DND-41 (cell line): ENCODE data around the gene FBLIM1.

Experiments used
- ATAC-seq: fragments of 200-7000 bp; cut with Tn5 transposase; 3 replicates; pipeline ENCODE4 v1.9.1; 2021; ENCODE audit warnings: low read depth; ENCODE audit not compliant: insufficient read depth
- DNase-seq: peaks from one replicate; pipeline ENCODE4 v3.0.0-alpha.2; 2020
- H2AFZ ChIP-seq: 2 replicates; pipeline ENCODE4 v1.6.0; 2012; ENCODE audit warnings: low read depth, low read length
- H3K27ac ChIP-seq: 2 replicates; pipeline ENCODE4 v1.5.1; 2012; ENCODE audit warnings: low read length, inconsistent platforms
- H3K27me3 ChIP-seq: fragments of 200-600 bp; sonication (generic); 2 replicates; pipeline ENCODE4 v1.6.0; 2012; ENCODE audit warnings: low read length, mild to moderate bottlenecking, inconsistent platforms; ENCODE audit not compliant: insufficient read depth, poor library complexity
- H3K36me3 ChIP-seq: 2 replicates; pipeline ENCODE4 v1.5.1; 2012; ENCODE audit warnings: low read length, inconsistent platforms; ENCODE audit not compliant: insufficient read depth
- H3K4me1 ChIP-seq: 2 replicates; pipeline ENCODE4 v1.5.1; 2012; ENCODE audit warnings: mild to moderate bottlenecking, low read length; ENCODE audit not compliant: insufficient read depth
- H3K4me2 ChIP-seq: 2 replicates; pipeline ENCODE4 v1.6.0; 2012; ENCODE audit warnings: mild to moderate bottlenecking, moderate library complexity, low read length, inconsistent platforms; ENCODE audit not compliant: insufficient read depth
- H3K4me3 ChIP-seq, 2 experiments: fragments of 200-600 bp in 1 of 2; shearing (Covaris generic) in 1 of 2; 2 replicates each; pipeline ENCODE4 v1.5.1; 2012 to 2016; ENCODE audit warnings: inconsistent platforms in 2 of 2, low read length in 2 of 2, mild to moderate bottlenecking in 2 of 2, low read depth in 1 of 2, moderate library complexity in 1 of 2
- H3K79me2 ChIP-seq: 2 replicates; pipeline ENCODE4 v1.6.0; 2012; ENCODE audit warnings: low read length, inconsistent platforms; ENCODE audit not compliant: insufficient read depth
- H3K9ac ChIP-seq: 2 replicates; pipeline ENCODE4 v1.6.0; 2012; ENCODE audit warnings: low read depth, mild to moderate bottlenecking, inconsistent platforms, low read length, moderate library complexity
- H3K9me3 ChIP-seq: 2 replicates; pipeline ENCODE4 v1.5.1; 2012; ENCODE audit warnings: low read length, moderate library complexity, mild to moderate bottlenecking, inconsistent platforms; ENCODE audit not compliant: insufficient read depth, severe bottlenecking
- H4K20me1 ChIP-seq: 2 replicates; pipeline ENCODE4 v1.6.0; 2012; ENCODE audit warnings: low read length; ENCODE audit not compliant: insufficient read depth
- EZH2 ChIP-seq: IDR thresholded peaks from 3 replicates; pipeline ENCODE4 v1.6.1; 2012; ENCODE audit warnings: borderline replicate concordance, low read depth, mild to moderate bottlenecking, moderate library complexity, low read length, inconsistent platforms; ENCODE audit not compliant: severe bottlenecking
- TF ChIP-seq, protein P1 (sequence below): IDR thresholded peaks from 2 replicates; pipeline ENCODE4 v1.5.1; 2012; ENCODE audit warnings: borderline replicate concordance, low read length, moderate library complexity, mild to moderate bottlenecking; ENCODE audit not compliant: poor library complexity, severe bottlenecking; ENCODE audit errors: extremely low read depth

Gene FBLIM1

DNA sequence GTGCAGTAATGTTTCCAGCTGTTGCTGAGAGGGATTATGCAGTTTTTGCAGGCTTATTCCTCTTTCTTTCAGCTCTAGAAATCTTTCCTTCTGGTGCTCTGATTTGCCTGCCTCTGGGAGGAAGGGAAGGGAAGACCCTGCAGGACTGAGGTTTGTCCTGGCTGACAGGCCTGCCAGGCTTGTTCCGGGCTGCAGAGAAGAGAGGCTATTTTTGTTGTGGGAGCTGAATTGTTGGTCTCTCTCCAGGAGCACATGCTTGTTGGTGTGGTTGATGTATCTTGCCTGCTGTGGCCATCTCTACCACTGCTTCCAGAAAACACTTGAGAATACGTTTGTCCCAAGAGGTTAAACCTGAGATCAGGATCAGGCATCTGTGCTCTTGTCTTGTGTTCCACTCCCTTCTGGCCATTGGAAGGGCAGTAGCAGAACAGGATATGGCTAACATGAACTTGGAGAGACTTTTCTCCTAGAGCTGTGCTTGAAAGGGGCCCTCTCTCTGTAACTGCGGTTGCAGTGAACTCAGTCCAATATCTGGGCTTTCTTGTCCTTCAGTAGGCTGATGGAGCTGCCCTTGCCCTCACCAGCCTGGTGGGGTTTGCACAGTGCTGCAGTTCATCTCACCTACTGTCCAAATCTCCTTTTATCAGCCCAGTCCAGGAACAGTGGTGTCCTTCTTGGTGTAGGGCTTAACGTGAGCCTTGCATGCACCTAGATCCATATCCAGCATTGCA, 44.0 kb upstream of the FBLIM1 start:
- Histone ChIP-seq H3K79me2 (peaks cover 26% of the 10 kb centered on the region), H3K4me2 (no peak overlapping the region), H3K9me3 (no peaks in the 10 kb centered on the region), H3K36me3 (peaks cover 41% of the 10 kb centered on the region), H2AFZ (no peak overlapping the region), H3K27ac (no peak overlapping the region), H4K20me1 (peaks cover 21% of the 10 kb centered on the region), H3K27me3 (no peaks in the 10 kb centered on the region), H3K4me1 (no peaks in the 10 kb centered on the region), H3K4me3 (no peak overlapping the region), H3K9ac (no peak overlapping the region)
- DNase-seq (no peak), ATAC-seq (no peak)
- TF ChIP-seq, protein P1, sequence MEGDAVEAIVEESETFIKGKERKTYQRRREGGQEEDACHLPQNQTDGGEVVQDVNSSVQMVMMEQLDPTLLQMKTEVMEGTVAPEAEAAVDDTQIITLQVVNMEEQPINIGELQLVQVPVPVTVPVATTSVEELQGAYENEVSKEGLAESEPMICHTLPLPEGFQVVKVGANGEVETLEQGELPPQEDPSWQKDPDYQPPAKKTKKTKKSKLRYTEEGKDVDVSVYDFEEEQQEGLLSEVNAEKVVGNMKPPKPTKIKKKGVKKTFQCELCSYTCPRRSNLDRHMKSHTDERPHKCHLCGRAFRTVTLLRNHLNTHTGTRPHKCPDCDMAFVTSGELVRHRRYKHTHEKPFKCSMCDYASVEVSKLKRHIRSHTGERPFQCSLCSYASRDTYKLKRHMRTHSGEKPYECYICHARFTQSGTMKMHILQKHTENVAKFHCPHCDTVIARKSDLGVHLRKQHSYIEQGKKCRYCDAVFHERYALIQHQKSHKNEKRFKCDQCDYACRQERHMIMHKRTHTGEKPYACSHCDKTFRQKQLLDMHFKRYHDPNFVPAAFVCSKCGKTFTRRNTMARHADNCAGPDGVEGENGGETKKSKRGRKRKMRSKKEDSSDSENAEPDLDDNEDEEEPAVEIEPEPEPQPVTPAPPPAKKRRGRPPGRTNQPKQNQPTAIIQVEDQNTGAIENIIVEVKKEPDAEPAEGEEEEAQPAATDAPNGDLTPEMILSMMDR = no peak
- no peak for TF ChIP-seq EZH2

DNA sequence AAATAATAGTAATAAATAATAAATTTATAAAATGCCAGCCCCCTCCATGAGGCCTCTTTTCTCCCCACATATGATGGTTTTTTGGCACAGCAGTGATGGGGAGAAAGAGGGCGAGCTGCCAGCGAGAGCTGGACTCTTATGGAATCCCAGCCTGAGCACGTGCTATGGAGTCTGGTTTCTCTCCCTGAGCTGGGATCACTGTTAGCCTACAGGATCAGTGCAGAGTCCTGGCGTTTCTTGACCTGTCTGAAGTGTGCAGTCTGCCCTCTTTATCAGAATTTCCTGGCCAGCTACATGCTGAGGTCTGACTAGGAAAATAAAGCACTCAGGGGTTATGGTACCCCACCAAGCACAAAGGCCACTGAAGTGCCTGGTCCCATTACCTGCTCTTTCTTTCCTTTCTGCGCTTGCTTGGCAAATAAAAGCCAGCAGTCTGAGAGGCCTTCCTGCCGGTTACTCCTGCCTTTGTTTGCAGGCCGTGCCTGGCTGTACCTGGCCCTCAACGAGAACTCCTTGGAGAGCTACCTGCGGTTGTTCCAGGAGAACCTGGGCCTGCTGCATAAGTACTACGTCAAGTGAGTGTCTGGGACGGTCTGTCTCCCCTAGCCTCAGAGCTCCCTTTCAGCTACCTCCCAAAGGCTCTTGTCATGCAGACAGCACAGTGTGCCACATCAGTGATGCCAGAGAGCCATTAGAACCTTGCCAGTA, 41.0 kb upstream of the FBLIM1 start:
- Histone ChIP-seq H3K27me3 (no peaks in the 10 kb centered on the region), H3K79me2 (peaks cover 12% of the 10 kb centered on the region), H3K4me1 (no peaks in the 10 kb centered on the region), H4K20me1 (peaks cover 14% of the 10 kb centered on the region), H3K9me3 (no peaks in the 10 kb centered on the region), H3K27ac (no peak overlapping the region), H3K4me3 (no peak overlapping the region), H2AFZ (no peak overlapping the region), H3K9ac (no peak overlapping the region), H3K4me2 (no peak overlapping the region), H3K36me3 (peaks cover 54% of the 10 kb centered on the region)
- ATAC-seq (no peak), DNase-seq (no peak)
- TF ChIP-seq, protein P1 = no peak
- no peak for TF ChIP-seq EZH2

DNA sequence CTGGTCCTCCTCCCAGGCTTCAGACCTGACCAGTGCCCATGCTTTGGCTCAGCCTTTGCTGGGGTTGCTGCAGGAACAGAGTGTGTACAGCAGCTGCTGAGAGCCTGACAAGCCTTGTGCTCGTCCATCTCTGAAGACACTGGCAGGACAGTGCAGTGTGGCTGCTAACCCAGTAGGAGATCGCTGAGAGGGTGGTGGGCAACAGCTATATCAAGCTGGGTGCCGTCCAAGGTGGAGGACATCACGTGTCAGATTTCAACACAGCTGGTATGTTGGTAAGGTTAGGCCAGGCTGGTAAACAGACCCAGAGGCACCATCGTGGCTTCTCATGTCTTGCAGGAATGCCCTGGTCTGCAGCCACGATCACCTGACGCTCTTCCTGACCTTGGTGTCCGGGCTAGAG, 40.4 kb upstream of the FBLIM1 start:
- TF ChIP-seq, protein P1 = no peak
- TF ChIP-seq EZH2 = no peak
- H4K20me1 ChIP-seq = peaks cover 14% of the 10 kb centered on the region
- H3K36me3 ChIP-seq = peaks cover 61% of the 10 kb centered on the region
- H3K27me3 ChIP-seq = no peaks in the 10 kb centered on the region
- H3K4me1 ChIP-seq = no peaks in the 10 kb centered on the region
- H3K79me2 ChIP-seq = peaks cover 12% of the 10 kb centered on the region
- H3K9me3 ChIP-seq = no peaks in the 10 kb centered on the region
- H3K27ac ChIP-seq = no peak overlapping the region
- DNase-seq (no peak), ATAC-seq (no peak)
- no peak overlapping the region for H3K9ac ChIP-seq
- H3K4me3 ChIP-seq = no peak overlapping the region
- H3K4me2 ChIP-seq = no peak overlapping the region
- no peak overlapping the region for H2AFZ ChIP-seq
